H54 (cell line): ENCODE results near the gene RAB11FIP3.
"Not testable (repeated sequence)": the region's sequence is repeated elsewhere in the genome, so short reads cannot be mapped to it uniquely, and the experiment has no call there.

ENCODE experiments used
- DNase-seq: peaks from one replicate; pipeline ENCODE4 v3.0.0; 2011; ENCODE audit warnings: low spot score, mixed read lengths; ENCODE audit not compliant: insufficient read length
- FAIRE-seq: peaks from 3 replicates; lab custom pipeline; 2011; peaks lifted over from hg19 to GRCh38; lab: Jason Lieb, UNC
- POLR2A ChIP-seq: IDR thresholded peaks from 2 replicates; pipeline ENCODE4 v1.6.1; 2011; ENCODE audit warnings: low read depth, mild to moderate bottlenecking, low read length

RAB11FIP3 gene

DNA sequence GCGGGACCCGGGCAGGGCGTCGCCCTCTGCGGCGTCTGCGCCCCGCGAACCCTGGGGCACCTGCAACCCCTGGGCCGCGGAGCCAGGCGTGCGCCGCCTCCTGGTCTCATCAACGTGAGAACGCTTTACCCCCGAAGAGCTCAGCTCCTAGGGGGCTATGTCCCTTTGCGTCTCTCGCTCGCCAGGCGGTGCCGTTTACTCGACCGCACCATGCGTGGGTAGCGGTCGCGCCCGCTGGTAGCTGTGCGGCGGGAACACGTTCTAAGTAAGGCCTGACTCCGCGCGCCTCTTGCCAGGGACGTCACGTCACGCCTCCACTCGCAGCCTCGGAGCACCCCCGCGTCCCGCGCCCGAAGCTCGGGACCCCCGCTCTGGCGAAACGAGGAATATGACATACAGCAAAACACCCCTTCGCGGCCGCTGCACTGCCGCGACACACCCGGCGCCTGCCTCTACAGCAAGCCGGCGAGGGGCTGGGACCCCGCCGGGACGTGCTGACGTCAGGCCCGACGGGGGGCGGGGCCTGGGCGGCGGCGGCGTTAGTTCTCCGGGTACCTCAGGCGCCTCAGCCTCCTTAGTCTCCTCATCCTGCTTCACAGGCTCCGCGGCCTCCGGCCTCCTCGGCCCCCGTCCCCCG lies at the start of gene RAB11FIP3:
RAB11FIP3 (plus strand) TSS at position 568 of the 637 bp plus-strand sequence. CDS start 358 bp downstream, outside the sequence.
- FAIRE-seq (no peak), DNase-seq (peak; percentile 92)
- peak; percentile 76 for TF ChIP-seq POLR2A

DNA sequence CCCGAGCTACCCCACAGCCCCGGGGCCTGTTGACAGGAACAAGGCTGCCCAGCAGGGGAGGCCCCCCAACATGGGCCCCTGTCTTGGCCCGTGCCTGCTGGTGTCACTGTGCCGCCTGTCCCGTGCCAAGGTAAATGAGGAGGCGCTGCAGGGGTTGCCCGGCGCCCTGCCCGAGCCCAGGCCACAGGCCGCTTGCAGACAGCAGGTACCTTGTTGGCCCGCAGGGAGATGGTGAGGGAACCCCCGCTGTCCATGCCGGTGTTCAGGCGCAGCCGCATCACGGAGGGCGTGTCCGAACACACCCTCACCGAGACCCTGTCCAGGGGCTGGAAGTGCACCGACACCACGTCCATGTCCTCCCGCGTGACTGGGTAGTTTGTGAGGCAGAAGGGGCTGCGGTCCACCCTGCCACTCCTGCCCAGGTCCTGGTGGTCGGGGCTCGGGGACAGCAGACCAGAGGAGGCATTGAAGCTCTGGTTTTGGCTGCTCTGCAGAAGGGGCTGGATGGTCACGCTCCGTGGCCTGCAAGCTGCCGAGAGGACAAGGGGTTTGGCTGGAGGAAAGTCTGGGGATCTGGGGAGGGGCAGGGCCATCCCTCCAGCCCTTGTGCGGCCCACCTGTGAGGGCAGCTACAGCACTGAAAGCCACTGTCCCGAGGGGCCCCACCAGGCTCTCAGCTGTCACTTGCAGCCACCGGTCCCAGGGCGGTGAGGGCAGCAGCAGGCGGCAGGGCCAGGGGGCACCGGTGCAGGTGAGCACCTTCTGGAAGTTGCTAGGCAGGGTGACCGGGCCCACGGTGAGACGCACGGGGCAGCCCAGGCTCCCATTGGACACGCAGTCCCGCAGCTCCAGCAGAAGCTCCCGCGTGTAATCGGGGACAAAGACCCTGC lies 49.3 kb upstream of the RAB11FIP3 start:
- FAIRE-seq (no peak), DNase-seq (no peak)
- no peak for TF ChIP-seq POLR2A

DNA sequence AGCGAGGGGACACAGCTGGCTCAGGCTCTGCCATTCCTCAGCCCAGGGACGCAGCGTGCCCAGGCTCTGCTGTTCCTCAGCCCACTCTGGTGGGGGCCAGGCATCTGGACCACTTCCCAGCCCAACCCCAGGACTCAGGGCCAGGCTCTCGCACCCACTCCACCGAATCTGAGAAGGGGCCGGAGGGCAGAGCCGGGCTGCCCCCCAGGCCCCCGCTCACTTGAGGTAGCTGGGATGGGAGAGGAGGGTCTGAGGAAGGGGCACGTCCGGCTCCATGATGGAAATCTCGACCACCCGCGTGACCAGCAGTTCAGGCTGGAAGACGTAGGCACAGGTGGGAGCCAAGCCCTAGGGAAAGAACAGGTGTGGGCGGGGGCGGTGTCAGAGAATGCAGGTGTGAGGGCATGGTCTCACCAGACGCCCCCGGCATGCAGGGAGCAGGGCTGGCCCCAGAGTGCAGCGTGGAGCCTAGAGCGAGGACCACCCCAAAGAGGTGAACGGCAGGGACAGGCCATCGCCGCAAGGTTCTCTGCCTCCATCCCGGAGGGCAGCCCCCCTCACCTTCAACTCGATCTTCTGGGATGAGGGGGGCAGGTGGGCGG lies 48.5 kb upstream of the RAB11FIP3 start:
- no peak for TF ChIP-seq POLR2A
- no peak for DNase-seq
- no peak for FAIRE-seq

DNA sequence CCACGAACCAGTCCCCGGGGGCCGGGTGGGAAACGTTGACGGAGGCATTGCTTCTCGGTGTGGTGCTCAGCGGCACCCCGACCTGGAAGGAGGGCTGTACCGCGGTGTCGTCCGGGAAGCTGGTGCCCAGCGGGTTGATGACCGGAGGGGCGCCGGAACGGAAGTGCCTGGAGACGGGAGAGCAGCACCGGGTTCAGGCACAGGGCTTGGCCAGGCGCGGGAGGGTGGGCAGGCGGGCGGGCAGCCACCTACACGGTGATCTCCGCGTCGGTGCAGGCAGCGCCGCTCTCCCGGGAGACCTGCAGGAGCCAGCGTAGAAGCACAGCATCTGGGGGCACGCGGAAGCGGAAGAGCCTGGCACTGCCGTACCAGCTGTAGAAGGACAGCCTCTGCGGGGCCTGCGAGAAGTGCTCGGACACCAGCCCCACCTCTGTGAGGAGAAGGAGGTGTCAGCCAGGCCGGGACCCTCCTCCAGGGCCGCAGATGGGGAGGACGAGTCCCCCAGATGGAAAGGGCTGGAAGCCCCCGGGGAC lies 48.0 kb upstream of the RAB11FIP3 start:
- TF ChIP-seq POLR2A = no peak
- FAIRE-seq = no peak
- no peak for DNase-seq

- not testable (repeated sequence) for FAIRE-seq, DNase-seq
These were observed 47.2 kb upstream of the RAB11FIP3 start for GRCh38 chr16:378113-378820.

DNA sequence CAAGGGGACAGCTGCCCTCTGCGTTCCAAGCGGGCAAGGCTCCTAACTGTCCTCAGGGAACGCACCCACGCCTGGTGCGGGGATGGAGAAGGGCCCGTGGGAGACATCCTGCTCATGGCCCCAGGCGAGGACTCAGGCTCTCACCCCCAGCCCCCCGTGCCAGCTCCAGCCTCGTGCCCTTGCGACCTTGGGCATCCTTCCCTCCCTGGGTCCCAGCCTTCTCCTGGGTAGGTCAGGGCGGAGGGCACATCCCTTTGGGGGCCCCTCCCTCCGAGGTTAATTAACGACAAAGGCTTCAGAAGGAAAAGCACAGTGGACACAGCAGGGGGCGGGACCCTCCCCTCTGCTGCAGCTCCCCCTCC lies 46.6 kb upstream of the RAB11FIP3 start:
- FAIRE-seq = no peak
- no peak for DNase-seq
- TF ChIP-seq POLR2A = no peak

GRCh38 chr16:379183-379960 lies 46.1 kb upstream of the RAB11FIP3 start:
- FAIRE-seq (no peak), DNase-seq (no peak)
- no peak for TF ChIP-seq POLR2A

DNA sequence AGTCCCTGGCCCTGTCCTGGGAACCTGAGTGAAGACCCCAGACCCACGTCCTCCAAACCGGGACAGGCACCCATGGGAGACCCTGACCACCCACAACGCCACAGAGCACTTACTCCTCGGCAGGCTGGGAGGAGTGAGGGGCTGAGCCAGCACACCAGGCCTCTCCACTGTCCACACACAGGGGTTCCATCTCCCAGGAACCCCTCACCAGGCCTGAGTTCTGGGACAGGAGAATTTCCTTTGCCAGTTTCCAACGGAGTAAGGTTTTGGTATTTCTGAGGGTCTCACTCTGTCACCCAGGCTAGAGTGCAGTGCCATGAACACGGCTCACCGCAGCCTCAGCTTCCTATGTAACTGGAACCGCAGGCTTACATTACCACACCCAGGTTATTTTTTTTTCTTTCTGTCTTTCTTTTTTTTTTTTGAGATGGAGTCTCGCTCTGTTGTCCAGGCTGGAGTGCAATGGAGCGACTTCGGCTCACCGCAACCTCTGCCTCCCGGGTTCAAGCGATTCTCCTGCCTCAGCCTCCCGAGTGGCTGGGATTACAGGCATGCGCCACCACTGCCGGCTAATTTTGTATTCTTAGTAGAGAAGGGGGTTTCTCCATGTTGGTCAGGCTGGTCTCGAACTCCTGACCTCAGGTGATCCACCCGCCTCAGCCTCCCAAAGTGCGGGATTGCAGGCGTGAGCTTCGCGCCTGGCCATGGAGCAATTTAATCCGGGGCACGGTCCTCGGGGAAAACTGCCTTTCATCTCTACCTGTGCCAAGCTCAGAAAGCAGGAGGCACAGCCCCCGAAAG lies 45.3 kb upstream of the RAB11FIP3 start:
- no peak for TF ChIP-seq POLR2A
- FAIRE-seq (no peak), DNase-seq (no peak)

DNA sequence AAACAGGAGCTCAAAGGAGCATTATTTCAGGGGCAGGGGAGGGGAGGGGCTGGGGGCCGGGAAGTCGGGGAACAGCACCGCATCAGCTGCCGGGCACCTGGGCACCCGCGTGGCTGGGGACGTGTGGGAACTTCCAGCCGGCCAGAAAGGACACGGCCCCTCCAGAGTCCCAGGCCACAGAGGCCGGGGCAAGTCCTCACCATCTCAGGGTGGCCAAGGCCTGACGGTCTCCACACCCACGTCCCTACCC lies 44.8 kb upstream of the RAB11FIP3 start:
- DNase-seq = no peak
- FAIRE-seq = no peak
- TF ChIP-seq POLR2A = no peak

GRCh38 chr16:381012-381788 lies 44.2 kb upstream of the RAB11FIP3 start:
- FAIRE-seq (no peak), DNase-seq (no peak)
- TF ChIP-seq POLR2A = no peak

- FAIRE-seq (no peak), DNase-seq (peak; percentile 70)
- peak; percentile 71 for TF ChIP-seq POLR2A
These were observed 43.4 kb upstream of the RAB11FIP3 start, which contains the start of gene PGAP6 for GRCh38 chr16:381789-382717. Gene PGAP6, minus strand, starts transcription at chr16:381978. Its CDS starts 157 bp downstream, at chr16:381821.
